Measurements from ENCODE around the gene ZRANB1.

DNA sequence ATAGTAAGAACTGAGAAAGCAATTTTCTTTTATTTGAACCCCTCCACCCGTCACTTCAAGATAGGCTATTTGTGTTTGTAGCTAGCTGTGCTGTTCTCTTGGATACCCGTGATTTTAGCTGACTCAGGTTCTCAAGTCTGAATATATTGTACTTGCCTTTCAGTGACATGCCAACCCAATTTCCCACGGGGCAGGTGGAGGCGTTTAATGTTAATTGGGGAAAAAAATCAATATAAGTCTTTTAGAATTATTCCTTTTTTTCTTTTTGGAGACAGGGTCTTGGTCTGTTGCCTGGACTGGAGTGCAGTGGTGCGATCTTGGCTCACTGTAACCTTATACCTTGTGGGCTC, 36.4 kb downstream of the ZRANB1 start:
- TF ChIP-seq, protein P1, sequence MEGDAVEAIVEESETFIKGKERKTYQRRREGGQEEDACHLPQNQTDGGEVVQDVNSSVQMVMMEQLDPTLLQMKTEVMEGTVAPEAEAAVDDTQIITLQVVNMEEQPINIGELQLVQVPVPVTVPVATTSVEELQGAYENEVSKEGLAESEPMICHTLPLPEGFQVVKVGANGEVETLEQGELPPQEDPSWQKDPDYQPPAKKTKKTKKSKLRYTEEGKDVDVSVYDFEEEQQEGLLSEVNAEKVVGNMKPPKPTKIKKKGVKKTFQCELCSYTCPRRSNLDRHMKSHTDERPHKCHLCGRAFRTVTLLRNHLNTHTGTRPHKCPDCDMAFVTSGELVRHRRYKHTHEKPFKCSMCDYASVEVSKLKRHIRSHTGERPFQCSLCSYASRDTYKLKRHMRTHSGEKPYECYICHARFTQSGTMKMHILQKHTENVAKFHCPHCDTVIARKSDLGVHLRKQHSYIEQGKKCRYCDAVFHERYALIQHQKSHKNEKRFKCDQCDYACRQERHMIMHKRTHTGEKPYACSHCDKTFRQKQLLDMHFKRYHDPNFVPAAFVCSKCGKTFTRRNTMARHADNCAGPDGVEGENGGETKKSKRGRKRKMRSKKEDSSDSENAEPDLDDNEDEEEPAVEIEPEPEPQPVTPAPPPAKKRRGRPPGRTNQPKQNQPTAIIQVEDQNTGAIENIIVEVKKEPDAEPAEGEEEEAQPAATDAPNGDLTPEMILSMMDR (conservative IDR thresholded peaks at IDR 0.05; ENCODE audit: low read depth, low read length) = no peak
- TF ChIP-seq EZH2 (IDR thresholded peaks at IDR 0.05; ENCODE audit: borderline replicate concordance, low read depth, low read length, poor library complexity, severe bottlenecking) = no peak

All from A673 (cell line).